ENCODE data around the gene ACAD10. TPM values are rescaled to one million over a fixed set of nuclear protein-coding genes. Genes with fewer than 3 reads are reported as not detected.
A peak's percentile ranks its signal among the peaks of the same experiment; 100 is the strongest.

The ACAD10 gene
- total RNA-seq, 1 donor from 2014 or later = 44.0 TPM

- no peaks in the 10 kb centered on the region for H3K9me3 Mint-ChIP-seq
- no peak for TF ChIP-seq CTCF (conservative IDR thresholded peaks at IDR 0.05)
- peaks cover 11% of the 10 kb centered on the region for H3K36me3 Mint-ChIP-seq (ENCODE audit: low read depth)
- H3K27ac Mint-ChIP-seq (ENCODE audit: unreplicated experiment) = no peak overlapping the region
- no peak overlapping the region for H3K4me3 Mint-ChIP-seq
- no peaks in the 10 kb centered on the region for H3K4me1 Mint-ChIP-seq
- DNase-seq (ENCODE audit: low read depth, low spot score) = no peak
- H3K27me3 Mint-ChIP-seq (ENCODE audit: low read depth) = no peaks in the 10 kb centered on the region
These were observed 29.8 kb upstream of the ACAD10 start for GRCh38 chr12:111656016-111656415.

- Mint-ChIP-seq H3K9me3 (no peaks in the 10 kb centered on the region), H3K27ac (ENCODE audit: unreplicated experiment) (no peak overlapping the region), H3K4me3 (no peak overlapping the region), H3K4me1 (no peaks in the 10 kb centered on the region), H3K27me3 (ENCODE audit: low read depth) (no peaks in the 10 kb centered on the region), H3K36me3 (ENCODE audit: low read depth) (no peaks in the 10 kb centered on the region)
- DNase-seq (ENCODE audit: low read depth, low spot score) = no peak
- TF ChIP-seq CTCF (conservative IDR thresholded peaks at IDR 0.05) = no peak
These were observed 21.4 kb upstream of the ACAD10 start for GRCh38 chr12:111664499-111664898.

GRCh38 chr12:111664961-111665865 is 20.6 kb upstream of the ACAD10 start:
- no peaks in the 10 kb centered on the region for H3K27me3 Mint-ChIP-seq (ENCODE audit: low read depth)
- no peak for DNase-seq (ENCODE audit: low read depth, low spot score)
- H3K9me3 Mint-ChIP-seq = no peaks in the 10 kb centered on the region
- no peak for TF ChIP-seq CTCF (conservative IDR thresholded peaks at IDR 0.05)
- H3K4me1 Mint-ChIP-seq = no peaks in the 10 kb centered on the region
- H3K27ac Mint-ChIP-seq (ENCODE audit: unreplicated experiment) = no peak overlapping the region
- no peak overlapping the region for H3K4me3 Mint-ChIP-seq
- no peaks in the 10 kb centered on the region for H3K36me3 Mint-ChIP-seq (ENCODE audit: low read depth)

- H3K27ac Mint-ChIP-seq (ENCODE audit: unreplicated experiment) = no peak overlapping the region
- H3K9me3 Mint-ChIP-seq = no peaks in the 10 kb centered on the region
- TF ChIP-seq CTCF (conservative IDR thresholded peaks at IDR 0.05) = no peak
- H3K27me3 Mint-ChIP-seq (ENCODE audit: low read depth) = no peaks in the 10 kb centered on the region
- DNase-seq (ENCODE audit: low read depth, low spot score) = no peak
- no peaks in the 10 kb centered on the region for H3K36me3 Mint-ChIP-seq (ENCODE audit: low read depth)
- H3K4me1 Mint-ChIP-seq = no peaks in the 10 kb centered on the region
- H3K4me3 Mint-ChIP-seq = no peak overlapping the region
These were observed 13.0 kb upstream of the ACAD10 start for GRCh38 chr12:111672822-111673381.

GRCh38 chr12:111673503-111673902 is 12.3 kb upstream of the ACAD10 start:
- peak; percentile 54 for TF ChIP-seq CTCF (conservative IDR thresholded peaks at IDR 0.05)
- H3K36me3 Mint-ChIP-seq (ENCODE audit: low read depth) = no peaks in the 10 kb centered on the region
- no peaks in the 10 kb centered on the region for H3K27me3 Mint-ChIP-seq (ENCODE audit: low read depth)
- no peaks in the 10 kb centered on the region for H3K4me1 Mint-ChIP-seq
- DNase-seq (ENCODE audit: low read depth, low spot score) = no peak
- no peak overlapping the region for H3K4me3 Mint-ChIP-seq
- H3K9me3 Mint-ChIP-seq = no peaks in the 10 kb centered on the region
- H3K27ac Mint-ChIP-seq (ENCODE audit: unreplicated experiment) = no peak overlapping the region

Data from neural crest cell (in vitro differentiated cells).